Stimulated activated CD4-positive, alpha-beta T cell treated with anti-CD3 and anti-CD28 coated beads, TNF-alpha, amount 100 ng/mL, for 48 hours (primary cell): ENCODE results near the gene BICC1.

Source experiments
- DNase-seq, 3 donors: peaks; one replicate each; pipeline ENCODE4 v3.0.0-alpha.2; 2020; ENCODE audit warnings: low read depth in 3 of 3

Gene BICC1

GRCh38 chr10:58782876-58783851, 270.5 kb downstream of the BICC1 start:
- DNase-seq = no peak

GRCh38 chr10:58784361-58784760, 271.7 kb downstream of the BICC1 start:
- DNase-seq = no peak

- DNase-seq = no peak
Measured at GRCh38 chr10:58785354-58785753, 272.7 kb downstream of the BICC1 start.

- no peak for DNase-seq
Measured at GRCh38 chr10:58791137-58791536, 278.5 kb downstream of the BICC1 start.

- no peak for DNase-seq
Measured at GRCh38 chr10:58795560-58795959, 282.9 kb downstream of the BICC1 start.

- DNase-seq = no peak
Measured at GRCh38 chr10:58796242-58796641, 283.6 kb downstream of the BICC1 start.

- no peak for DNase-seq
Measured at GRCh38 chr10:58796824-58797223, 284.2 kb downstream of the BICC1 start.

GRCh38 chr10:58797356-58797755, 284.7 kb downstream of the BICC1 start:
- no peak for DNase-seq

GRCh38 chr10:58802047-58802446, 289.4 kb downstream of the BICC1 start:
- DNase-seq = no peak

GRCh38 chr10:58806323-58806722, 293.7 kb downstream of the BICC1 start:
- DNase-seq = no peak

- DNase-seq = no peak
Measured at GRCh38 chr10:58806970-58807628, 294.4 kb downstream of the BICC1 start.

- DNase-seq = no peak
Measured at GRCh38 chr10:58807629-58808022, 295.0 kb downstream of the BICC1 start.

- no peak for DNase-seq
Measured at GRCh38 chr10:58810751-58811150, 298.1 kb downstream of the BICC1 start.

- DNase-seq = no peak
Measured at GRCh38 chr10:58813573-58813972, 300.9 kb downstream of the BICC1 start.

- DNase-seq = no peak
Measured at GRCh38 chr10:58817201-58817846, 304.7 kb downstream of the BICC1 start.

GRCh38 chr10:58818900-58819299, 306.2 kb downstream of the BICC1 start:
- DNase-seq = no peak

- no peak for DNase-seq
Measured at GRCh38 chr10:58820386-58820785, 307.7 kb downstream of the BICC1 start.

GRCh38 chr10:58820861-58821751, 308.4 kb downstream of the BICC1 start:
- DNase-seq = no peak

GRCh38 chr10:58821752-58822056, 309.0 kb downstream of the BICC1 start:
- DNase-seq = no peak

- no peak for DNase-seq
Measured at GRCh38 chr10:58823983-58824382, 311.3 kb downstream of the BICC1 start.

GRCh38 chr10:58824396-58824795, 311.7 kb downstream of the BICC1 start:
- no peak for DNase-seq

- no peak for DNase-seq
Measured at GRCh38 chr10:58826694-58827093, 314.0 kb downstream of the BICC1 start.
